NCI-H187 (cell line): ENCODE data around the gene COX20.

Source experiments
- DNase-seq, 2 experiments: peaks; one replicate each; lab custom pipeline; 2025; lab: John Stamatoyannopoulos, UW

Gene COX20

DNA sequence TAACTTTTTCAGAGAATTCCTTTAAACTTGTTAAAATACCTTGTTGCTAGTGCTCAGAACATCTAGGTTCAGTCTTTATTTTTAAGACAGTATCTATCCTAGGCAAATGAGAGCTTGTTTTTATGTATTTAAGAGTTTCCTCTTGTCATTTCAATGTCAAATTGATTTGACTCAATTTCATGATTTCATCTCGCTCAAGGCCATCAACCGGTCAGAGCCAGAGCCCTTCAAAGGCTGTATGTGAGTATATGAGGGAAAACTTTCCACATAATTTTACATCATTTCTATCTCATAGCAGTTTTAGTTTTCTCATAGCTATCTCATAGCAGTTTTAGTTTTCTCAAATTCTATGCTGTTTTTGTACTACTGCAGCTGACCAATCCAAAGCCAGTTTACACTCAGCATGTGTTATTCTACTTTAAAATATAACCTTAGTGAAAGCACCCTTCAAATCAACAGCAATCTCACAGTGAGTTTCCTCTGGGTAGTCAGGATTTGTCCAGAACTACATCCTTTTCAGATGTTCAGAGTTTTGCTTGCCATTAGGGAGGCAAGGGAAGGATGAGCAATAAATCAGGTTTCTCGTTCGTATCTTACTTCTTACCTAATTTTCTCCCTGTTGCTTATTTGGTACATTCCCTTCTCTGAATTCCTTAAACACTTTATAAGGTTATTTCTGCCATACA lies 16.2 kb downstream of the COX20 start:
- DNase-seq: no peak

- DNase-seq: no peak
Observed at GRCh38 chr1:244852694-244853093, 17.2 kb downstream of the COX20 start.

DNA sequence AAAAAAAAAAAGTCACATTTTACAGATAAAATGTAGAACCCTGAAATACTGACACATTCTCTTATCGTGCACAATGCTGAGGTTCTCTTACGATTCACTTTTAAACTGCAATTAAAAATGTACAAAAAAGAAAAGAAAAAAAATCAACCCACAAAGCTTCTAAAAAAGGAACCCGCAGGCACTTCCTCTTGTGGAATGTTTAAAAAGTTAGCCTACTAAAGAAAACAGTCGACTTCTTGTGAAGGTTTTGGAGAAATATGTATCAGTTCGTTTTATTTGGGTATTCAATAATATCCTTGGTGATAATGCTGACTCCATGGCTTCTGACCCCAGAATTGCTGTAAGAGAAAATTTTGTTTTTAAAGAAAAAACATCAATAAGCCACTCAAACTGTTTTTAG lies 18.7 kb downstream of the COX20 start:
- DNase-seq: no peak

- no peak for DNase-seq
Observed at GRCh38 chr1:244854865-244855578, 19.6 kb downstream of the COX20 start.

- DNase-seq: no peak
Observed at GRCh38 chr1:244857761-244858160, 22.3 kb downstream of the COX20 start.

DNA sequence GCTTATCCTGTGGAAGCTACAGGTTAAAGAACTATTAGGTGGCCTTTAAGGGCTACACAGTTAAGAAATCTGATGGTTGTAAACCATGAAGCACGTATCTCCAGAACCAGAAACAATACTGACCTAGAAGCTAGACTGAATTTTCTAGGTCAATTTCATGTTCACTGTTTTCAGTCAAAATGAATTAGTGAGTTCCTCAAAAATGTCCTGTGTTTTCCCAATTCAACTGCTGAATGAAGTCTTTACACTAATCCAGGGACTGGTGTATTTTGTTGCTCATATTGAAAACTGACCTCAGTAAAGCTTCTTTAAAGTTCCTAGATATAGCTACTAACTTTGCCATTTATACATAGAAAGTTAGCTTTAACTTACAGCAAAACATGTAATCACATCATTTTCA lies 22.9 kb downstream of the COX20 start:
- DNase-seq: no peak

DNA sequence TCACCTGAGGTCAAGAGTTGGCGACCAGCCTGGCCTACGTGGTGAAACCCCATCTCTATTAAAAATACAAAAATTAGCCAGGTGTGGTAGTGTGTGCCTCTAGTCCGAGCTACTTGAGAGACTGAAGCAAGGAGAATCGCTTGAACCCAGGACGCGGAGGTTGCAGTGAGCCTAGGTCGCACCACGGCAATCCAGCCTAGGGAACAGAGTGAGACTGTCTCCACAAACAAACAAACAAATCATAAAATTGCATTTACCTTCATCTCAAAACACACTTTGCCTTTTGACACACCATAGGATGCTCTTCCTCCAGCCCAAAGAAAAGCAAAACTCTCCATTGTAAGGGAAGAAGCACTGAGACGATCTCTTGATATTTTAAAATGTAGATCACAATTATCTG lies 24.6 kb downstream of the COX20 start:
- DNase-seq: no peak

DNA sequence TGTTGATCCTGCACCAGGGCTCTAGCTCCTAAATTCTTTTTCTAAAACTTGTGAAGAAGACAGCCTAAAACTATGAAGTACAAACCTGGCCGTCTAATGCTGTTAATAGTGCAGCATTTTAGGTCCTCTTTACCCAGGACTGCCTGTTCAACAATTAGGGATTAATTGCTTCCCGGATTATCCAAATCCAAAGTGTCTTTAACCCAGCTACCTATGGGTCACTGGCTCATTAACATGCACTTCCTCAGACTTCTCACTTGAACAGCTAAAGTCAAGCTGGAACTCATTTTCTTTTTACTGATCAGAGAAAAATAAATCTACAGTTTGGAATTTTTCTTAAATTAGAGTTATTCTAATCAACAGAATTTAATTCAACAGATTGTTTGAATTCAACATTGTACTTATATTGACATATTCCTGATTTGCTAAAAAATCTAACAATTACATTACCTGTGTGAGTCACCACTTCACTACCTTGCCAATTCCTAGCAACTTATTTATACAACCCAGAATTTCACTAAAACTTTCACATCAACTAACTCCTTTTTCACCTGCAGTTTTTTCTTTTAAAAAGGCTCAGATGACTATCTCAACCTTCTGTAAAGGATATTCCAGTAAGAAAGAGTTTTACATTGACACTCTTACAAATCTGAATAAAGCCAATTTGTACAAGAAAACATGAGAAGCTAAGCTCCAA lies 25.6 kb downstream of the COX20 start:
- no peak for DNase-seq

GRCh38 chr1:244861683-244862082 lies 26.2 kb downstream of the COX20 start:
- DNase-seq: no peak

DNA sequence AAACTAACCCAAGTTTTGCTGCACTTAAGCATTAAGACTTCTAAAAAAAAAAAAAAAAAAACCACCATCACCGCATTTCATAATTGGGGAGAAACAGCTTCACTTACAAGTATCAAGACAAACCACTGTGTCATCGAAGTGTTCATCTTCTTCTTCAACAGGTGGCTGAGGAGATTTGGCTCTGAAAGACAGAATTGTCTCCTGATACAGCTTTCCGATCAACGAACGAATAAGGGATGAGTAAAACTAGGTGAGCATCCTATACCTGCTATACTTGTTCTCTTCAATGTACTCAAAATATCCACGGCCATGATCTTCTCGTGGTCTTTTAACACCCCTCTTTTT lies 26.9 kb downstream of the COX20 start:
- DNase-seq: no peak

- DNase-seq: peak; percentile 74 to 83
Observed at GRCh38 chr1:244862699-244863490, 27.4 kb downstream of the COX20 start.

DNA sequence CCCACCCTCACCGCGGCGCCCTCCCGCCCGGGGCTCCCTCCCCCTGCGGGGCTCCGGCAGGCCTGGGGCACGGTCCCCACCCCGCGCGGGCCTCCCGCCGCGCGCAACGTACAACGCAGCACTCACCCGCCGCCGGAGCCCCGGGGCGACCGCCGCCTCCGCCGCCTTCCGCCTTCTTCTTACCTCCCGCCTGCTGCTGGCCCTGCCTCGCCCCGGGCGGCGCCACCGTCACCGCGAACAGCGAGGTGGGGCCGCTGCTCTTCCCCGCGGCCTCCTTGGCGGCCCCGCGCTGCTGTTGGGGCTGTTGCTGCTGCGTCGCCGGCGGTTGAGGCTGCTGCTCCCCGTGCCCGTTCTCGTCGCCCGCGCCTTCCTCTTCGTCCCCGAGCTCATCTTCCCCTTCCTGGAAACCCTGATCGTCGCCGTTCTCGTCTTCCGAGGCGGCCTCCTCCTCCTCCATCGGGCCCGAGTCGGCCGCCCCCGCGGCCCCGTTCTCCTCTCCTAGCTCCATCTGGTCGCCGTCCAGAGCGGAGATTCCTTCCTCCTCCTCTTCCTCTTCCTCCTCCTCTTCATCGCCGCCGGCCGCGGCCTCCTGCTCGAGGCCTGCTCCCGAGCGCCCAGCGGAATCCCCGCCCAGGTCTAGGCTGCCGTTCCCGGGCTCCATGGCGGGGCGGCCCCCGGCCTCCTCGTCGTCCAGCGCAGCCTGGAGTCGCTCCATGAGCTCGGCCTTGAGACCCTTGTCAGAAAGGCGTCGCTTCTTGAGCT lies 28.2 kb downstream of the COX20 start:
- DNase-seq: no peak

DNA sequence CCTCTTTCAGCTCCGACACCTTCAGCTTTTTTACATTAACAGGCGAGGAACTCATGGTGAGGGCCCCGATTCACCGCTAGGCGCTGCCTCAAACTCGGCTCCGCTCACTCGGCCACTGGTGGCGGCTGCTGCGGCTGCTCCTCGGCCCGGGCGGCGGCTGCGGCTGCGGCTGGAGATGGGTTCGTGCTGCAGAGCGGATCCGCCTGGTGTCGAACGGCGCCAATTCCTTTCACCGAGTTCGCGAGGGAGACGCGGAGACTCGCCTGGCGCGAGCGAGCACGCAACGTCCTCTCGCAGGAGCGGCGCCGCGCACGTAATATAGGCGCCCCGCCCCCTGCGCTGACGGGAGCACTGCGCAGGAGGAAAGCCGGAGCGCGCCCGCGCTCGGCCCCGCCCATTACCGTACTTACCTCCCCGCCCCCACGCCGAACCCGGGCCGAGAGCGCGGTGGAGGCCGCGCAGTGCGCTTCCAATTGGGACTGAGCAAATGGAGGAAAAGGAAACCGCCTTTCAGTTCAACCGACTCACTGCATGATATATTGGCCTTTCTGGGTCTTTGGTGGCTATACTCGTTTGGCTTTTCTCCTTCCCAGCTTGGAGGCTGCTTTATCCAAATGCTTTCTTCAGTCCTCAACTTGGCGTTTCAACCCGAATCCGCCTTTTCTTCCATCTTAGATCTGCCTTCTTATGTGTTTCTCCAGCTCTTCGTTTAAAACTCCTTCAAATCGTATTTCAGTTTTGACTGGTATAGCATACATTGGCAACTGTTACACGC lies 29.0 kb downstream of the COX20 start, which contains the start of gene HNRNPU:
Gene HNRNPU (minus strand): TSS at position 291 of the 775 bp plus-strand sequence. CDS start 236 bp downstream, at position 55.
- DNase-seq: peak; percentile 92 to 93

GRCh38 chr1:244865028-244865371 lies 29.5 kb downstream of the COX20 start:
- DNase-seq: peak in 1 of 2 experiments; percentile 7

GRCh38 chr1:244865820-244866219 lies 30.4 kb downstream of the COX20 start:
- no peak for DNase-seq

DNA sequence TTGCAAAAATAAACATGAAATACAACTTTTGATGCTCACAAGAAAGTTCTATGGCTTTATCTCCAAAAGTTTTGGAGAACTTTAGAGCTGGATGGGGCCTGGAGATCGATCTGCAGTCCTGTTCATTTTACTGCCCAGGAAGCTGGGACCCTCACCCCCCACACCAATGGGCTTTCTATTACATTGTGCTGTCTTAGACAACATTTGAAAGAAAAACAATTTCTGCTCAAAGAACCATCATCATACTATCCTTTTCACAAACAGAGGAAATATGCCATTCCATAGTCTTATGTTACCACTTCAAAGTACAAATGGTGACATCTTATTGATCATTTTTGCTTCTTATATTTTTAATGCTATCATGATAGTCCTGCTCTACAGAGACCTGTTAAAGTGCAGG lies 30.9 kb downstream of the COX20 start:
- no peak for DNase-seq

DNA sequence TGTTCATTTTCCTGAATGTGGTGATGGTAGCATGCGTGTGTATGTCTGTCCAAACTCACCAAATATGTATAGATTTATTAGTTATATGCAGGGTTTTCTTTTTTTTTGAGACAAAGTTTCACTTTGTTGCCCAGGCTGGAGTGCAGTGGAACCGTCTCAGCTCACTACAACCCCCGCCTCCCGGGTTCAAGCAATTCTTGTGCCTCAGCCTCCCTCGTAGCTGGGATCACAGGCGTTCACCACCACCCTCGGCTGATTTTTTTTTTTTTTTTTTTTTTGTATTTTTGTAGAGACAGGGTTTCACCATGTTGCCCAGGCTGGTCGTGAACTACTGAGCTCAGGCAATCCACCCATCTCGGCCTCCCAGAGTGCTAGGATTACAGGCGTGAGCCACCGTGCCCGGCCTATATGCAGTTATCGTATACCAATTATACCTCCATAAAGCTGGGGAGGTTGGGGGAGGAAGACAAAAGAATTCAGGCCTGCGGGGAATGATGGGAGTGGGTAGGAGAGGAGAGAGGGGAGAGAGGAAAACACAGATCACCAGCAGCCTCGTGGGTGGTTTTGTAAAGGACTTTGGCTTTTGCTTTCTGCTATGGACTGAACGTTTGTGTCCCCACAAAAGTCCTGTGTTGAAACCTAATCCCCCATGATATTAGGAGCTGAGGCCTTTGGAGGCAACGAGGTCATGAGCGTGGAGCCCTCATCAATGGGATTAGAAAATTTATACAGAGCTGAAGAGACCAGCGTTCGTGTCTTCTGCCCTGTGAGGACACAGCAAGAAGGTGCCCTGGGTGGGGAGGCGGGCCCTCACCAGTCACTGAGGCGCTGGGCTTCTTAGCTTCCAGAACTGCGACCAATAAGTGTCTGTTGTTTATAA lies 33.3 kb downstream of the COX20 start:
- DNase-seq: no peak

DNA sequence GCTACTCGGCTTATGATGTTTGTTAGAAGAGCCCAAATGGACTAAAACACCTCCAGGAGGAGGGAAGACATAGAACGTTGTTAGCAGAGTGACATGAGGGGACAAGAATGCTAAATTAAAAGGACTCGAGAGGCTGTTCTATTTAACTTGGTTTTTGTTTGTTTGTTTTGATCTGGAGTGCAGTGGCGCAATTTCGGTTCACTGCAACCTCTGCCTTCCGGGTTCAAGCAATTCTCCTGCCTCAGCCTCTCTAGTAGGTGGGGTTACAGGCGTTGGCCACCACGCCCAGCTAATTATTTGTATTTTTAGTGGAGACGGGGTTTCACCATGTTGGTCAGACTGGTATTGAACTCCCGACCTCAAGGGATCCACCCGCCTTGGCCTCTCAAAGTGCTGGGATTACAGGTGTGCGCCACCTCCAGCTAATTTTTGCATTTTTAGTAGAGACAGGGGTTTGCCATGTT lies 33.9 kb downstream of the COX20 start:
- no peak for DNase-seq

DNA sequence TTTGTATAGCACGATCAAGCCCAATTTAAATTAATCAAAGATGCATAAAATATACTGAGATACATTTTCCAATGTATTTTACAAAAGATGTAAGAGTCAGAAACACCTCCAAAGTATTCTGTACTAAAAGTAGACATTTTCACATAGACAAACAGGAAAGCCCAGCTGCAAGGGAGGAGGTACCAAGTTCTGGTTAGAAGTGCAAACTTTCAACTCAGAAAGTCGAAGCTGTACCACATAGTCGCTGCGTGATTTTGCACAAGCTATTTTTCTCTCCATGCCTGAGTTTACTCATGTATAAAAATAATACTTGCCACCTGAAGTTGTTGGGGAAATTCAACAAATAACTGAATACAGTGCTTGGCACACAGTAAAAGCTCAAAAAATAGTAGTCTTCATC lies 34.5 kb downstream of the COX20 start:
- no peak for DNase-seq
